Keratinocyte (primary cell): ENCODE measurements around the gene WDR83.

Experiments
- EZH2 ChIP-seq: IDR thresholded peaks from one replicate; pipeline ENCODE4 v1.6.1; 2012; ENCODE audit warnings: inconsistent platforms, mild to moderate bottlenecking, low read length, moderate library complexity
- TF ChIP-seq, protein P1 (sequence below), 3 experiments: IDR thresholded peaks in 1 of 3; conservative IDR thresholded peaks in 1 of 3; optimal IDR thresholded peaks in 1 of 3; 2 replicates in 2 of 3; 3 replicates in 1 of 3; pipeline versions ENCODE3 to v1.5.1; 2011; ENCODE audit warnings: low read length in 3 of 3, mild to moderate bottlenecking in 3 of 3, moderate library complexity in 2 of 3, control low read depth in 1 of 3, inconsistent platforms in 1 of 3; ENCODE audit not compliant: insufficient read depth in 2 of 3; ENCODE audit errors: extremely low read depth in 1 of 3

DNA sequence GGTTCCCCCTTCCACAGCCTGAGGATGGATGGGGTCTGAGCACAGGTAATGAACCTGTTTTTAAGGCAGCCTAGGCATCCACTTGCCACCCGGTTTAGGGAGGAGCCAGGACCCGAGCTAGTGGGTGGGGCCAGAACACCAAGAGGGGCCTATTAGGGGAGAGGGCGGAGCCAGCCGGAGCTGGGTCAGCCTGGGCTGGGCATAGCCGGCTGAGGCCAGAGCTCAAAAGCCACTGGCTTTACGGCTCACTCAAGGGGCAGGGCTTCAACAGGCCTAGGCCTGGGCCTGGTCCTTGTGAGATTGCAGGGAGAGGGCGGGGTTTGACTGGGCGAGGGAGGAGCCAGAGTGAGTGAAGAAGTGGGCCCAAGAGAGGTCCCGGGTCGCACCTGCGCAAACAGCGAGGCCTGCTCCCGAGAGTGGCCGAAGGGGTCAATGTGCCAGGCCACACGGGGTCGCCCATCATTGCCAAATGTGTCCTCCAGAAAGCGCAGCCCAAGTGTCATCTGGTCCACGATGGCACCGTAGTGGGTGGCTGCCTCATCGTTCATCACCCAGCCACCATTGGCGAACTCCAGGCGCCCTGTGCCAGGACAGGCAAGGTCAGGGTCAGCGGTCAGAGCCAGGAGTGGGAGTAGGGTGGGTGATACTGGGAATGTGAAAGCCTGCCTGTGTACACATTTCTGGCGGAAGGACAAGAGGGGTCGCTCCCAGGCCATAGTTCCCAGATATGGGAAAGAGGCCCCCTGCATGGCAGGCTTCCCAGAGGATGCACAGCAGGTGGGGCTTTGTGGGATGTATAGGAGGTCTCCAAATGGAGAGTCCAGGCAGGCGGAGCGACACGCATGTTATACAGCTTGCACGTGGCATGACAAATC lies 2.0 kb upstream of the WDR83 start:
- TF ChIP-seq, protein P1, sequence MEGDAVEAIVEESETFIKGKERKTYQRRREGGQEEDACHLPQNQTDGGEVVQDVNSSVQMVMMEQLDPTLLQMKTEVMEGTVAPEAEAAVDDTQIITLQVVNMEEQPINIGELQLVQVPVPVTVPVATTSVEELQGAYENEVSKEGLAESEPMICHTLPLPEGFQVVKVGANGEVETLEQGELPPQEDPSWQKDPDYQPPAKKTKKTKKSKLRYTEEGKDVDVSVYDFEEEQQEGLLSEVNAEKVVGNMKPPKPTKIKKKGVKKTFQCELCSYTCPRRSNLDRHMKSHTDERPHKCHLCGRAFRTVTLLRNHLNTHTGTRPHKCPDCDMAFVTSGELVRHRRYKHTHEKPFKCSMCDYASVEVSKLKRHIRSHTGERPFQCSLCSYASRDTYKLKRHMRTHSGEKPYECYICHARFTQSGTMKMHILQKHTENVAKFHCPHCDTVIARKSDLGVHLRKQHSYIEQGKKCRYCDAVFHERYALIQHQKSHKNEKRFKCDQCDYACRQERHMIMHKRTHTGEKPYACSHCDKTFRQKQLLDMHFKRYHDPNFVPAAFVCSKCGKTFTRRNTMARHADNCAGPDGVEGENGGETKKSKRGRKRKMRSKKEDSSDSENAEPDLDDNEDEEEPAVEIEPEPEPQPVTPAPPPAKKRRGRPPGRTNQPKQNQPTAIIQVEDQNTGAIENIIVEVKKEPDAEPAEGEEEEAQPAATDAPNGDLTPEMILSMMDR (optimal IDR thresholded peaks at IDR 0.05 in 1 of 3, IDR thresholded peaks at IDR 0.05 in 1 of 3, conservative IDR thresholded peaks at IDR 0.05 in 1 of 3; ENCODE audit: extremely low read depth in 1 of 3, insufficient read depth in 2 of 3, low read length in 3 of 3), result no peak
- no peak for TF ChIP-seq EZH2
